Activated B cell treated with CpG ODN at 0.5 μM for 24 hours (primary cell): ENCODE measurements around the gene PREPL. TPM values are rescaled to one million over a fixed set of nuclear protein-coding genes. Genes with fewer than 3 reads are reported as not detected.

ENCODE experiments used
- ATAC-seq: fragments of 200-7000 bp; cut with Tn5 transposase; one replicate; pipeline ENCODE4 v1.10.0; 2021; ENCODE audit warnings: low read depth, mild to moderate bottlenecking, moderate library complexity
- CTCF ChIA-PET: fragments of 350-600 bp; sonication (Branson Sonifier 250); formaldehyde crosslinking; loops from one replicate; lab custom pipeline; 2021; ENCODE audit warnings: antibody characterized with exemption; lab: Charles Lee
- POLR2A ChIA-PET: fragments of 350-600 bp; sonication (Branson Sonifier 250); formaldehyde crosslinking; loops from one replicate; lab custom pipeline; 2021; ENCODE audit warnings: antibody characterized with exemption; lab: Charles Lee
- DNase-seq: peaks from one replicate; pipeline ENCODE4 v3.0.0; 2022
- H3K27ac Mint-ChIP-seq: one replicate; pipeline ENCODE4 v1.8.0; 2020; ENCODE audit warnings: mixed read lengths
- H3K27me3 Mint-ChIP-seq: one replicate; pipeline ENCODE4 v1.8.0; 2021; ENCODE audit warnings: mixed read lengths
- H3K36me3 Mint-ChIP-seq: one replicate; pipeline ENCODE4 v1.8.0; 2021; ENCODE audit warnings: low read depth, mixed read lengths
- H3K4me1 Mint-ChIP-seq: one replicate; pipeline ENCODE4 v1.8.0; 2021; ENCODE audit warnings: mixed read lengths
- H3K4me3 Mint-ChIP-seq: one replicate; pipeline ENCODE4 v1.8.0; 2020; ENCODE audit warnings: mild to moderate bottlenecking, mixed read lengths
- H3K9me3 Mint-ChIP-seq: one replicate; pipeline ENCODE4 v1.8.0; 2020; ENCODE audit warnings: mixed read lengths
- intact Hi-C: fragments of 100-400 bp; cut with micrococcal nuclease; formaldehyde crosslinking; loops from one replicate; pipeline ENCODE4 v1.15.1; 2024
- total RNA-seq: library from RNA; stranded (reverse); gene quantifications from 2 replicates; pipeline ENCODE4 v1.2.3, GENCODE V29; 2022
- TF ChIP-seq, protein P1 (sequence below): fragments of 200-600 bp; IDR thresholded peaks from one replicate; pipeline ENCODE4 v1.8.0; 2022; ENCODE audit warnings: antibody characterized with exemption, mild to moderate bottlenecking

The PREPL gene
- total RNA-seq, 1 donor from 2014 or later = 33.3 TPM

DNA sequence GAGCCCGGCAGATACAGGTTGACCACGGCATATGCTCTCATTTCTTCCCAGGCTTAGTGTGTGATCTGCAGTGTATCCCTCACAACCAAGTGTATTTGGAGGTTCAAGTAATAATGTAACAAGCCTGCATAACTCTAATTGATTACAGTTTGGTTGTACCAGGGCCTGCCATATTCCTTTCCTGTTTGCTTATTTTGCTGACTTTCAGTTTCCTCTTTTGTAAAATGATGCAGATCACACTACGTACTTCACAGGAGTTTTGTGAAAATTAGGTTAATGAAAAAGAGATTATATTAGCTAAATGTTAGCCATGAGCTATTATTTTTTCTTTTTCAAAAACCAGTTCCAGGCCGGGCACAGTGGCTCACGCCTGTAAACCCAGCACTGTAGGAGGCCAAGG, 60.2 kb downstream of the PREPL start:
- no peaks in the 10 kb centered on the region for H3K9me3 Mint-ChIP-seq
- H3K36me3 Mint-ChIP-seq = no peaks in the 10 kb centered on the region
- ChIA-PET POLR2A (no interaction called here), CTCF (no interaction called here)
- intact Hi-C loops = no loop called here
- TF ChIP-seq, protein P1, sequence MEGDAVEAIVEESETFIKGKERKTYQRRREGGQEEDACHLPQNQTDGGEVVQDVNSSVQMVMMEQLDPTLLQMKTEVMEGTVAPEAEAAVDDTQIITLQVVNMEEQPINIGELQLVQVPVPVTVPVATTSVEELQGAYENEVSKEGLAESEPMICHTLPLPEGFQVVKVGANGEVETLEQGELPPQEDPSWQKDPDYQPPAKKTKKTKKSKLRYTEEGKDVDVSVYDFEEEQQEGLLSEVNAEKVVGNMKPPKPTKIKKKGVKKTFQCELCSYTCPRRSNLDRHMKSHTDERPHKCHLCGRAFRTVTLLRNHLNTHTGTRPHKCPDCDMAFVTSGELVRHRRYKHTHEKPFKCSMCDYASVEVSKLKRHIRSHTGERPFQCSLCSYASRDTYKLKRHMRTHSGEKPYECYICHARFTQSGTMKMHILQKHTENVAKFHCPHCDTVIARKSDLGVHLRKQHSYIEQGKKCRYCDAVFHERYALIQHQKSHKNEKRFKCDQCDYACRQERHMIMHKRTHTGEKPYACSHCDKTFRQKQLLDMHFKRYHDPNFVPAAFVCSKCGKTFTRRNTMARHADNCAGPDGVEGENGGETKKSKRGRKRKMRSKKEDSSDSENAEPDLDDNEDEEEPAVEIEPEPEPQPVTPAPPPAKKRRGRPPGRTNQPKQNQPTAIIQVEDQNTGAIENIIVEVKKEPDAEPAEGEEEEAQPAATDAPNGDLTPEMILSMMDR = no peak
- ATAC-seq (no peak), DNase-seq (no peak)
- H3K27me3 Mint-ChIP-seq = peaks cover 2% of the 10 kb centered on the region
- no peak overlapping the region for H3K4me3 Mint-ChIP-seq
- no peak overlapping the region for H3K27ac Mint-ChIP-seq
- peaks cover 7% of the 10 kb centered on the region for H3K4me1 Mint-ChIP-seq

DNA sequence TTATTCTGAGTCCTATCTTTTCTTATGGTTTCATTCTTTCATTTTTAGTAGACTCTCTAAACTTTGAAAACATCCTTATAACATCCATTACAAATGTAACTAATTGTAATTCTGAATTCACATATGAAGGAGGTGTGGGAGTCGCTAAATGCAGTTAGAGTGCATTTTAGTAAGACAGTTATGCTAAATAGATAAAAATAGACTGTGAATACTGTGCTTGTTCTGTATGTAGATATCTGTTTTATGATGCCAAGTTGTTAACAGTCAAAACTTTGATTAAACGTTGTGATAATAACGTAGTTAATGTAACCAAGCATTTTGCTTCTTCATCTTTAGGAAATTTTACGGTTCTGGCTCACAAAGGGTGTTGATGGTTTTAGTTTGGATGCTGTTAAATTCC, 61.7 kb downstream of the PREPL start:
- Mint-ChIP-seq H3K4me3 (no peak overlapping the region), H3K36me3 (no peaks in the 10 kb centered on the region), H3K27ac (no peak overlapping the region), H3K27me3 (peaks cover 2% of the 10 kb centered on the region), H3K9me3 (no peaks in the 10 kb centered on the region), H3K4me1 (peaks cover 12% of the 10 kb centered on the region)
- no peak for DNase-seq
- no peak for ATAC-seq
- intact Hi-C loops = no loop called here
- TF ChIP-seq, protein P1 = no peak
- ChIA-PET POLR2A (no interaction called here), CTCF (no interaction called here)

DNA sequence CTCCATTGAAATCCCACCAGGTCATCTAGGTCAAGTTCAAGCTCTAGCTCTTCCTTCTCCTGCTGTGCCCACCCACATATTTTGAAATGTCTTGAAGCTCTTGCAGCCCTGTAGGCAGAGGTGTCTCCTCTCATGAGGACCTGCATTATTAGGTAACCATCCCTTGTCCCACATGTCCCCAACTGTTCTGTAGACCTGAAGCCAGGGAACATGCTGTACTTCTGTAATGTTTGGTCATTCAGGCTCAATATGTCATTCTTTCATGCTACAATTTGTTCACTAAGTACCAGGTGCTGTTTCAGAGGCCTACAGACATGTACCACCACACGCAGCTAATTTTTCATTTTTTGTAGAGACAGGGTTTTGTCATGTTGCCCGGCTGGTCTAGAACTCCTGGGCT, 63.9 kb downstream of the PREPL start:
- H3K27ac Mint-ChIP-seq = no peak overlapping the region
- ChIA-PET POLR2A (no interaction called here), CTCF (no interaction called here)
- TF ChIP-seq, protein P1 = no peak
- H3K4me3 Mint-ChIP-seq = no peak overlapping the region
- peaks cover 10% of the 10 kb centered on the region for H3K27me3 Mint-ChIP-seq
- intact Hi-C loops = no loop called here
- H3K4me1 Mint-ChIP-seq = peaks cover 12% of the 10 kb centered on the region
- ATAC-seq = no peak
- H3K36me3 Mint-ChIP-seq = no peaks in the 10 kb centered on the region
- H3K9me3 Mint-ChIP-seq = no peaks in the 10 kb centered on the region
- DNase-seq = no peak

DNA sequence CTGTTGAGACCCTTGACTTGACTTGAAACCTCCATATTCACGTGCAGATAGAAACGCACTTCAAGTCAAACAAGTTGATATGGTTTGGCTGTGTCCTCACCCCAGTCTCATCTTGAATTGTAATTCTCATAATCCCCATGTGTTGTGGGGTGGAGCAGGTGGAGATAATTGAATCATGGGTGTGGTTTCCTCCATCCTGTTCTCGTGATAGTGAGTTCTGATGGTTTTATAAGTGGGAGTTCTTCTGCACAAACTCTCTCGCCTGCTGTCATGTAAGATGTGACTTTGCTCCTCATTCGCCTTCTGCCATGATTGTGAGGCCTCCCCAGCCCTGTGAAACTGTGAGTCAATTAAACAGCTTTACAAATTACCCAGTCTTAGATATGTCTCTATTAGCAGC, 64.6 kb downstream of the PREPL start:
- Mint-ChIP-seq H3K27me3 (peaks cover 13% of the 10 kb centered on the region), H3K4me3 (no peak overlapping the region), H3K4me1 (peaks cover 12% of the 10 kb centered on the region), H3K36me3 (no peaks in the 10 kb centered on the region), H3K27ac (no peak overlapping the region), H3K9me3 (no peaks in the 10 kb centered on the region)
- TF ChIP-seq, protein P1 = no peak
- CTCF ChIA-PET = interaction anchor here (1.3 kb wide), 1 partner anchor 28 kb away, joined by 4 read pairs; no protein-coding TSS in a partner anchor
- POLR2A ChIA-PET = no interaction called here
- intact Hi-C loops = no loop called here
- no peak for DNase-seq
- ATAC-seq = no peak

DNA sequence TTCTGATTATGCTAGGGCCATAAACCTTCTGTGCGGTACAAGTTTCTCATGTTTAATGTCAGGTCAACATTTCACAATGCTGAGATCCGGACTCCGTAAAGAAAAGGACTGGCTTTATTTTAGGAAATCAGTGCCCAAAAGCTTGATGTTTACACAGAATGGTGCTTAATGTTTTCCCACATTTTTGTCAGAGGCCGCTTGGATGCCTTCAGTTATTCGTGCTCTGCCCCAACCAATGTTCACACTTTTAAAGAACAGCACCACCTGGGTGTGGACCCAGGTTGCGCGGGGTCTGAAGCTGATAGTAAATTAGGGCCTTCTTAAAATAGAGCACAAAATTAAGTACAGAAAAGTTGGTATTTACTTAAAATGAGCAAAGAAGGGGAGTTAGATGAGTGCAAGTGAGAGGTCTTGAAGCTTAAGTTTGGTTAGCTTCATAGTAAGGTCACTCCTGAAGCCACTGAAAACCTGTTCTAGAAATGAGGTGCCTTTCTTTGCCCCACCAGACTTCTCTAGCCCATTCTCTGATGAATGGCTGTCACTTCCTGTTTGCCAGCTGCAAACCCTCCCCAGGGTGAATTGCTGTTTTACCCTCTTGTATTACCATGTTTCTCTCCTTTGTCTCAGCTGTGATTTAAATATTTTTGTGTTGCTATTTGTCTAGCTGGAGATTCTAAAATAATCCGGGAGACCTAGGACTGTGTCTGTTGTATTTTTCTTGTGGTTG, 65.5 kb downstream of the PREPL start:
- H3K36me3 Mint-ChIP-seq = no peaks in the 10 kb centered on the region
- no peaks in the 10 kb centered on the region for H3K9me3 Mint-ChIP-seq
- TF ChIP-seq, protein P1 = no peak
- no peak overlapping the region for H3K27ac Mint-ChIP-seq
- H3K4me3 Mint-ChIP-seq = no peak overlapping the region
- intact Hi-C loops = no loop called here
- H3K4me1 Mint-ChIP-seq = peaks cover 12% of the 10 kb centered on the region
- ATAC-seq (no peak), DNase-seq (no peak)
- CTCF ChIA-PET = interaction anchor here (1.3 kb wide), 1 partner anchor 29 kb away, joined by 4 read pairs; no protein-coding TSS in a partner anchor
- H3K27me3 Mint-ChIP-seq = peaks cover 12% of the 10 kb centered on the region
- POLR2A ChIA-PET = no interaction called here
